Endothelial cell of umbilical vein (primary cell): ENCODE results near the gene RARRES2.

Source experiments
- CTCF ChIP-seq, 2 donors: IDR thresholded peaks; 1 replicate in 1 of 2; 2 replicates in 1 of 2; pipeline ENCODE4 v1.5.1; 2011; ENCODE audit warnings: low read length in 2 of 2, mild to moderate bottlenecking in 2 of 2, moderate library complexity in 2 of 2, control low read depth in 1 of 2, inconsistent platforms in 1 of 2, low read depth in 1 of 2; ENCODE audit not compliant: insufficient read depth in 1 of 2; ENCODE audit errors: extremely low read depth in 1 of 2
- MAX ChIP-seq: IDR thresholded peaks from 2 replicates; pipeline ENCODE4 v1.6.1; 2011; ENCODE audit not compliant: insufficient read depth, insufficient read length

- no peak for TF ChIP-seq CTCF (IDR thresholded peaks at IDR 0.05; ENCODE audit: extremely low read depth in 1 of 2, insufficient read depth in 1 of 2, low read depth in 1 of 2, low read length in 2 of 2)
- TF ChIP-seq MAX: no peak
These were observed 32.9 kb downstream of the RARRES2 start for GRCh38 chr7:150308575-150308974.
